ENCODE data around the gene CNN1. TPM values are rescaled to one million over a fixed set of nuclear protein-coding genes. Genes with fewer than 3 reads are reported as not detected.

The CNN1 gene
- 4.6 and 6.6 TPM in 2 replicates for polyA plus RNA-seq (2012; rRNA removed)
- 5.3 and 5.7 TPM in 2 replicates for polyA plus RNA-seq (2012; cell fraction: cytosol; rRNA removed)
- polyA plus RNA-seq (2012; cell fraction: nucleus; rRNA removed): 5.1 and 5.9 TPM in 2 replicates

GRCh38 chr19:11538232-11539036 is at the start of gene CNN1:
Gene CNN1 (plus strand): TSS chr19:11538851. CDS start chr19:11538928, 77 bp downstream.
- no peak within 1 kb of the TSS for H2AFZ ChIP-seq (ENCODE audit: low read depth)
- CTCF ChIA-PET: interaction anchor here (0.7 to 1.8 kb wide), 2 partner anchors 8 to 20 kb away, joined by 3 to 6 read pairs; partner anchors contain the start of gene ELOF1

More at GRCh38 chr19:11538232-11539036, at the start of gene CNN1:
- Histone ChIP-seq H3K27me3 (ENCODE audit: insufficient read depth) (no peaks in the 10 kb centered on the region), H4K20me1 (ENCODE audit: insufficient read depth) (no peaks in the 10 kb centered on the region), H3K9me2 (no peaks in the 10 kb centered on the region), H3K36me3 (replicated peaks in 1 of 2; ENCODE audit: control insufficient read depth in 1 of 2, insufficient read depth in 2 of 2, low read length in 1 of 2) (no peaks in the 10 kb centered on the region), H3K4me2 (peak within 1 kb of the TSS; percentile 5; the same call in 1 of the 2 replicates), H3K4me1 (ENCODE audit: control insufficient read depth in 1 of 2, insufficient read depth in 2 of 2, low read depth in 1 of 2, low read length in 1 of 2) (peaks cover 7 to 13% of the 10 kb centered on the region in 2 experiments; a peak in 2 of 4 replicates), H3F3A (replicated peaks; ENCODE audit: insufficient read depth) (peaks cover 4% of the 10 kb centered on the region), H3K9me3 (no peaks in the 10 kb centered on the region), H3K9ac (no peak within 1 kb of the TSS), H3K79me2 (ENCODE audit: insufficient read depth) (no peaks in the 10 kb centered on the region), H3K27ac (ENCODE audit: low read depth in 2 of 2, low read length in 1 of 2) (no peak within 1 kb of the TSS), H3K4me3 (ENCODE audit: low read depth in 2 of 2, low read length in 1 of 2) (no peak within 1 kb of the TSS; a peak in 1 of 4 replicates)
- TF ChIP-seq POLR2AphosphoS5 (IDR thresholded peaks at IDR 0.05; ENCODE audit: low read depth, low read length) (no peak), PBX3 (IDR thresholded peaks at IDR 0.05) (no peak), MEF2A (IDR thresholded peaks at IDR 0.05; ENCODE audit: borderline replicate concordance, low read depth) (no peak), CHD2 (IDR thresholded peaks at IDR 0.05; ENCODE audit: low read length, partially characterized antibody) (no peak), ZBTB33 (IDR thresholded peaks at IDR 0.05; ENCODE audit: borderline replicate concordance, low read depth) (no peak), EZH2phosphoT487 (IDR thresholded peaks at IDR 0.05; ENCODE audit: borderline replicate concordance, low read depth) (no peak), USF2 (IDR thresholded peaks at IDR 0.05; ENCODE audit: borderline replicate concordance, low read depth, low read length) (no peak), MAX (IDR thresholded peaks at IDR 0.05; ENCODE audit: low read depth) (no peak), TEAD4 (IDR thresholded peaks at IDR 0.05; ENCODE audit: borderline replicate concordance, insufficient read depth) (no peak), FOXJ3 (CRISPR knock-in tag; IDR thresholded peaks at IDR 0.05) (no peak)
- no peak for DNase-seq
- 75% methylated on average over 11 of the region's 21 CpGs for WGBS (ENCODE audit: low lambda C conversion rate)
- POLR2A ChIA-PET: interaction anchor here (1.1 kb wide), 1 partner anchor 20 kb away, joined by 5 read pairs; the partner anchor contains the start of gene ELOF1
